Dermis microvascular lymphatic vessel endothelial cell (primary cell): Measurements from ENCODE around the gene LIMD2. TPM values are rescaled to one million over a fixed set of nuclear protein-coding genes. Genes with fewer than 3 reads are reported as not detected.

Experiments
- DNase-seq, 2 donors: peaks; one replicate each; pipeline versions ENCODE4 v3.0.0 to v3.0.0-alpha.2; 2010; ENCODE audit warnings: low read depth in 2 of 2
- total RNA-seq: library from RNA; depleted of rRNA; stranded (reverse); fragments of >200 nt; gene quantifications from 2 replicates; pipeline ENCODE4 v1.2.1, GENCODE V29; 2014

The LIMD2 gene
- total RNA-seq, 1 donor from 2014 or later = 18.0 TPM

DNA sequence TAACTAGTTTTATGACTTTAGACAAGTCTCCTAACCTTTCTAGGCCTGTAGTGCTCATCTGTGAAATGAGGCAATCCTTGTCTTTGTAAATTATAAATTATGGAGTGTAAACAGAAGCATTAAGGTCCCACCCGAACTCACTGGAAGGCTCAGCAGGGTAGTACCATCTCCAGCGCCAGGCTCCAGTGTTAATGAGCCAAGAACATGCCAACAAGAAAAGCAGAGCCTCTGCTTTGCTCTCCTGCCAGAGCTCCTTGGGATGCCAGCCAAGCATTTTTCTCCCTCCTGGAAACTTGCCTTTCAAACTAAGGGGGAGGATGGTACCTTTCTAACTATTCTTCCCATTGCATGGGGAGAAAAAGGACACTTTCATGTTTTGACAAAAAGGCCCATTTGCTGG is 14.9 kb downstream of the LIMD2 start:
- DNase-seq = no peak

- DNase-seq = no peak
Observed at GRCh38 chr17:63682981-63683380, 16.9 kb downstream of the LIMD2 start.

DNA sequence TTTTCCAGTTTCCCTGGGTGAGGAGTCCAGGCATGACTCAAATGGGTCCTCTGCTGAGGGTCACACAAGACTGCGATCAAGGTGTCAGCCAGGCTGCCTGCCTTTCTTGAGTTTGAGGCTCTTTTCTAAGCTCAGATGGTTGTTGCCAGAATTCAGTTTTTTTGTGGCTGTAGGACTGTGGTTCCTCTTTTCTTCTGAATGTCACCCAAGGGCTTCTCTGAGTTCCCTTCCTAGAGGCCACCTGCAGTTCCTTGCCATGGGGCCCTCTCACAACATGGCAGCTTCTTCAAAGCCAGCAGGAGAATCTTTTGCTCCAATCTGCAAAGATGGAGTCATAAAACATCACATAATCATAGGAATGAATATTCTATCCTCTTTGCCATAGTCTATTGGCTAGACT is 17.5 kb downstream of the LIMD2 start:
- no peak for DNase-seq

- peak; percentile 35 to 48 for DNase-seq
Observed at GRCh38 chr17:63681530-63681929, 18.4 kb downstream of the LIMD2 start.

DNA sequence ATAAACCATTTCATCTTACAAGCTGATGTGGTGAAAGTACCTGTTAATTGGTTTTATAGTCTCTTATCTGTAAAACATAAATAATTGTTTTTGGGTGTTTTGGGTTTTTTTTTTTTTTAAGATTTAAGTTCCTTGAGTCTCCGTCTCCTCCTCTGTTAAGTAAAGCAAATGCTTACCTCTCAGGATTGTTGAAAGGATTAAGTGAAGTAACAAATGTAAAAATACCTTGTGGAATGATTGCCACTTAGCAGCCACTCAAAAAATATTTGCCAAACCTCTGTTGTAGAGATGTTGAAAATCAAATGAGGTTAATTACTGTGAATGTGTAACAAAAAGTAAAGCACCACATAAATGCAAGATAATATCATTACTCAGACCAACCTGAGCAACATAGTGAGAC is 19.2 kb downstream of the LIMD2 start:
- DNase-seq = no peak

- DNase-seq = no peak
Observed at GRCh38 chr17:63679214-63679613, 20.7 kb downstream of the LIMD2 start.

DNA sequence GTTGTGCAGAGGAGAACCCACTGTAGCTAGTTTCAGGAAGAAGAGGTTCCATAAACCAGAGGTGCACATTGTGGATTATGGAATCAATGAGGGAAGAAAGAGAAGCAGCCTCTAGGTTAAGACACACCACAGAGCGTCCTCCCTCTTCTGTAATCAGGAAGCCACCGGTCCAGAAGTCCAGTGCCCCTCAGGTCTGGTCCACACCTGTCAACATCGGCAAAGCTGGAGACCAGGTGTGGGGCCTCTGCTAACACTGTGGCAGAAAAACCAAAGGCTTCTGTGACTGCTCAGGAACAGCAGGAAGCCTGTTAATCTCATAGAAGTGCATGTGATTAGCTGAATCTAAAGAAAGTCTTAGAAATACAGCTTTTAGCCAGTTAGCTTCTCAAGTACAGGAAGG is 23.3 kb downstream of the LIMD2 start:
- peak in 1 of 2 donors; percentile 53 for DNase-seq

GRCh38 chr17:63675607-63676546 is 24.0 kb downstream of the LIMD2 start:
- DNase-seq = peak; percentile 99 to 100

GRCh38 chr17:63675231-63675606 is 24.7 kb downstream of the LIMD2 start:
- DNase-seq = peak; percentile 62 to 84

- no peak for DNase-seq
Observed at GRCh38 chr17:63672856-63673255, 27.1 kb downstream of the LIMD2 start.

DNA sequence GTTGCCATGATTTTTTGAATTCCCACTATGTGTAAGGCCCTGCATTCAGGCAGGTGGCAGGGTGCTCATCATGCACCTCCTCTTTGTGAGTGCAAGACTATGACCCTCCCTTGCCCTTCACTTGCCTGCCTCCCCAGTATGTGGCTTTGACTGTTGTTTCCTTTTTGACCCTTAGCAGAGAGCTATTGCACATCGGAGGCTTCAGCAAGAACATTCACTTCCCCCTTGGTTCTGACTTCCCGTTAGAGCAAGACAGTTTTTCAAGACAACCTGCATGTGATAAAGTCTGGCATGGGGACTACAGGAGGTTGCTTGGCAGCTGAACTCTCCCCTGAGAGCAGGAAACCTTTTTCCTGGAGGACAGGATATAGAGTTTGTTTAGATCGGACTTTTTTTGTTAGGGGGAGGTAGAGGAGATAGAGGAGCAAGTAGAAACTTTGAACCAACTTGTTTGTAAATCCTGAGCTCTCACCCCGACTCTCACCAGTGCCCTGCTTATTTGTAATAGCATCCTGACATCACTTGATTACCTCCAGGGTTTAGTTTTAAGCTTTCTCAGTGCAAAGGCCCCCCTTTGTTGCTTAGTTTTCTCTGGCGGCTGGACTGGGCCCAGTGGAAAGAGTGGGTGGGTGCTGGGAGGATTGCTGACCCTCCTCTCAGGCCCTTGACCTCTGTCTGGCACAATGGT is 34.3 kb downstream of the LIMD2 start:
- DNase-seq = peak in 1 of 2 donors; percentile 72

- no peak for DNase-seq
Observed at GRCh38 chr17:63659850-63660249, 40.1 kb downstream of the LIMD2 start.

GRCh38 chr17:63658366-63658765 is 41.6 kb downstream of the LIMD2 start:
- DNase-seq = no peak

DNA sequence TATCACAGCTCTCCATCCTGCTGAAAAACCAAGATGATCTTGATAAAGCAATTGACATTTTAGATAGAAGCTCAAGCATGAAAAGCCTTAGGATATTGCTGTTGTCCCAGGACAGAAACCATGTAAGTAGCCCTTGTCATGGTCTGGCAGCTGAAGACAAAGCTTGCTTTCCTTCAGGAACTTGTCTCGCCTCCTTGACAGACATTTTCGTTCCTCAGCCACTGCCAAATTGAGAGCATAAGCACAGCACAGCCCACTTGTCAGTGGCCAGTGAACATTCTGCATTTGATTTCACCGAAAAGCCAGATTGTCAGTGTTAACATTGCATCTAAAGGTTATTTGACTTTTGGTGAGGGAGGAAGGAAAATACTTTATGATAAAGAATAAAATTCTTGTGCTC is 42.1 kb downstream of the LIMD2 start:
- DNase-seq = no peak

GRCh38 chr17:63653050-63653449 is 46.9 kb downstream of the LIMD2 start:
- no peak for DNase-seq

- no peak for DNase-seq
Observed at GRCh38 chr17:63652106-63652505, 47.8 kb downstream of the LIMD2 start.

DNA sequence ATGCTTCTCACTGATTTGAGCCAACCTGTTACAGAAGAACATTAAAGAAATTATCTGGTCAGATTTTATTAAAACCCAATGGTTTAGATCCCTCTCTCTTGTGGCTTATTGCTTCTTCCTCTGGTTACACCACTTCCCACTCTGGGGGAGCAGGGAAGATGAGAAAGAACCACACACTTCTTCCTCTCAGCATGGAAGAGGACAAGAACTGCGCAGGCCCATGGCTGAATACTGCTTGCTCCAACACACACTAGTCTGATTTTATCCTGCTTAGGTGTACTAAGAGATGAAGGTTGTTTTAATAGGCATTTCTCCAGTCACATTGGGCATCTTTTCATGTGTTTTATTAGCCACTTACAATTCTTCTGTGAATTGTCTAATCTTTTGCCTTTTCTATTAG is 50.1 kb downstream of the LIMD2 start:
- no peak for DNase-seq

DNA sequence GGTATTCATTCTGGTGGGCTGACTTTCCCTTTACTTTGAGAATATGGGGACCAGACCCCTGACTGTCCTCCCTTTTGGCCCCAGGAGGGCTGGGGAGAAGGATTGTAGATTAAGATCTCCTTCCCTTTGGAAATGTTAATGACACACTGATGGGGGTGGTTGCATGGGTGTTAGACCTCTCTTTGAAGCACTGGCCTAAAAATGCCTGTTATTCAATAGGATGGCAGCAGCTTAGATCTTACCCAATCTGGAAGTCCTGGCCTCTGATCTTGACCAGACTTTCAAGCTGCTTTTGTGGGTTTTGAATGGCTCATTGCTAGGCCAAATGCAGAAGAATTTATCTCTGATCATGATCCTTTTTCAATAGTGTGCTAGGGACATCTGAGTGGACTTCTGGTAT is 52.0 kb downstream of the LIMD2 start:
- no peak for DNase-seq

- DNase-seq = no peak
Observed at GRCh38 chr17:63647065-63647725, 52.7 kb downstream of the LIMD2 start.

GRCh38 chr17:63646488-63646806 is 53.5 kb downstream of the LIMD2 start:
- DNase-seq = no peak
